Activated CD8-positive, alpha-beta memory T cell treated with anti-CD3 and anti-CD28 coated beads, Interleukin-2, amount 50 U/mL, for 24 hours (primary cell): ENCODE results near the gene SIAH2.

ENCODE experiments used
- DNase-seq: peaks from one replicate; pipeline ENCODE4 v3.0.0-alpha.2; 2020; ENCODE audit errors: extremely low read depth

Gene SIAH2

GRCh38 chr3:150775001-150775599, 12.1 kb upstream of the SIAH2 start:
- no peak for DNase-seq

DNA sequence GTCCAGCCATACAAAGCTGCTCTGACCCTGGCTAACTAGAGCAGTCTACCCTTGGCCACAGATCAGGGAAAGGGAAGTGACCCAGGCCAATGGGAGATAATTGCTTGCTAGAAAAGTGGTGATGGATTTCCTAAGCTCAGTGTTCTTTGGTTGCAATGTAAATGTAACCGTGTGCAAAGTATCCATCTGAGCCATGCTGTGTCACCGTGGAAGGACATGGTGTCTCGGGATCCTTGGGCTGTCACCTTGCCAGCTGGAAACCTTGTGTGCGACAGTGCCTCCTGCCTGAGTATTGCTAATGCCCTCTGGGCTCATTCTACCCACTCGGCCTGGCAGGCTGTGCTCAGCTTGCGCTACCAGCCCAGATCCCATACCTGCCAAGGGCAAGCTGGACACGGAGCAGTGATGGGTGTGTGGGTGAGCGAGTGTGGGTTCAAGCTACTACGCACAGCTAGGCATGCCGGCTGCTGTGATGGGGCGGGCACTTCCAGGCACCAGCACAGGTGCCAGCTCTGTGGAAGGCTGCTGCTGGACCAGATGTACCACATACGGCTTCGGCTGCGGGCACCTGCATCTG, 10.7 kb upstream of the SIAH2 start:
- no peak for DNase-seq

- no peak for DNase-seq
These were observed 8.6 kb upstream of the SIAH2 start for GRCh38 chr3:150771600-150771999.

- no peak for DNase-seq
These were observed 7.7 kb upstream of the SIAH2 start for GRCh38 chr3:150770681-150771080.

- DNase-seq, result no peak
These were observed 3.8 kb upstream of the SIAH2 start for GRCh38 chr3:150766742-150767141.

DNA sequence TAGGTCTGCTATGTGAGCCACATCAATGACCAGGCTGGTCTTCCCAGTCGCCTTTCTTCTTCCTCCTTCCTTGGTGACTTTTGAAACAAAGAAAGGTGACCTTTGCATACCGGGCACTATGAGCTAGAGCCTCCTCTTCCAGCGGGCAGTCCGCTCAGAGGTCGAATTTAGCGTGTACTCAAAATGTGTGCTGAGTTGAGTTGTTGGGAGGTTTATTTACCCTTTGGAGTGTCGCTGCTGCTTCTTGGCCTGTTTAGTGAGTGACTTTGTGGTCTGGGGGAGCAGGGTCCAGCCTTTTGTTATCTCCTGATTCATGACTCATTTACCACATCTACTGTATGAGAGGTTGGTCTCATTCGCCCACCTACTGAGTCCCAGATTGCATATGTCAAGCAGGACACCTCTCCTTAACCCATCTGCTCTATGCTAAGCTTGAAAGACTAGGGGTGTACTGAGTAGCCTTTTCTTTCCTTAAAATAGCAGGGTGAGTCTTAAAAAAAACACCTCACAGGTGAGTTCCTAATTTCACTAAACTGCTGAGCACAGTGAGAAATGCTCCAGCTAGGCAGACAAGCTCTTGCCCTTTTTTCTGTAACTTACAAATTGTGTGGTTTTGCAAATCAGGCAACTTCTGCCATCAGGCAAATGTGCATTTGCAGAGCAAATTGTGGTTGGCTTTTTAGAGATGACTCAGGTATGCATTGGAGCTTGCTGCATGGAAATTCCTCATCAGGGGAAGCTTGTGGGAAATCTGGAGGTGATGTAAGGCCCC, 3.2 kb upstream of the SIAH2 start:
- no peak for DNase-seq

- no peak for DNase-seq
These were observed 2.0 kb upstream of the SIAH2 start for GRCh38 chr3:150764967-150765366.

DNA sequence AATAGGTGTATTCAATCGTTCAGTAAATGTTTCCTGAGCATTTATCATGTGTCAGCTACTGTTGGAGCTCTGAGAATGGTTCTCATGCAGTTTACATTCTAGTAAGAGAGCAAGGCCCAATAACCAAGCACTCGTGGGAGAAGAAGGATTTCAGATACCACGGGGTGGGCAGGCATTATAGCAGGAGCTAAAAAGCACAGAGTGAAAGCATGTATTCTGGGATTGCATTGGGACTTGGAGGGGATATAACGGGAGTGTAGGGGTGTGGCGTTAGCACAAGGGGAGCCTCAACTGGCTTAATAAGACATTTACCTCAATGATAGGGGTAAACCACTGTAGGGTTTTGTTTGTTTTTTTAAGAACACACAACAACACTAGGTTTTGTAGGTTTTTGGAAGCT, 1.6 kb upstream of the SIAH2 start:
- DNase-seq, result no peak

DNA sequence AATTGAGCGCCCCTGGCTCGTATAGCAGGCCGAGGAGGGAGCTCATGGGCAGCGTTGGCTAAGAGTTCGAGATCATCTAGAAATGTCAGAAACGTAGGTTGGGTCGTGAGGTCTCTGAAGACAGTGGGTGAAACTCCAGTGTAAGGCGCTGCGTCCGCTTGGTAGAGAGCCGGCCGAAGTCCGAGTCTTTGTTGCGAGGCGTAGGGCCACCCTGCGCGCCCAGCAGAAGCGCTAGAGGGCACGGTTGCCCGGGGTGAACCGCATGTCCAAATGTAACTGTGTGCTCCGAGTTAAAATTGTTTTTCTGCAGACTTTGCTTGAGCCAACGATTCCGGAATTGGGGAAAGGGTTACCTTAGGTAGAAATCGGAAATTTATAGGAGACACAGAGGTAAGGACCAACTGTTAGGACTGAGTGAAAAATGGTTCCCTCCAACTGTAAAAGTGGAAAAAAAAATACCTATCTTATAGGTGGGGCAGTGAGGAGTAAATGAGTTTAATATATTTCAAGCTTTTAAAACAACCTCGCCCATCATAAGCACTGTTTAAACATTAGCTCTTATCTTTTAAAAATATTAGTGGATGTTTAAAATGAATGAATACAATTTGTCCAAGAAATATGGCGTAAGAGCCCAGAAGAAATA, 993 bp upstream of the SIAH2 start:
- DNase-seq, result no peak

DNA sequence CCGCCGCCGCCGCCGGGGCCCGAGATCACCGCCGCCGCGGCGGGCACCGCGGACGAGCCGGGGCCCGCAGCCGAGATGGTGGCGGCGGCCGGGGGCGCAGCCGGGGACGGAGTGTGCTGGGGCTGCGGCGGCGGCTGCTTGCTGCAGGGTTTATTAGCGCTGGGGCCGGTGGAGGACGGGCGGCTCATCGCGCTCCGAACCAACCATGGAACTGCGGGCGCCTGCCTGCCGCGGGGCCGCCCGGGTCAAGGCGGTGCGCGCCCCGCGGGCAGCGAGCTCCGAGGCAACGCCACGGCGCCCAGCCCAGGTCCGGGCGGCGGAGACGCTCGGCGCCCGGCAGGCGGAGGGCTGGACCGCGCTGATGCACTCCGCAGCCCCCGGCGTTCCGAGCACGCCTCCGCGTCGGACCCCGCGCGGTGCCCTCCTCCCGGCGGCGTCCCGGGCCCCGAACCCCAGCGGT, 277 bp downstream of the SIAH2 start:
- DNase-seq, result no peak

GRCh38 chr3:150761831-150762661, 923 bp downstream of the SIAH2 start:
- no peak for DNase-seq

- DNase-seq, result no peak
These were observed 2.4 kb downstream of the SIAH2 start for GRCh38 chr3:150760431-150761200.

GRCh38 chr3:150759947-150760346, 3.0 kb downstream of the SIAH2 start:
- DNase-seq, result no peak

DNA sequence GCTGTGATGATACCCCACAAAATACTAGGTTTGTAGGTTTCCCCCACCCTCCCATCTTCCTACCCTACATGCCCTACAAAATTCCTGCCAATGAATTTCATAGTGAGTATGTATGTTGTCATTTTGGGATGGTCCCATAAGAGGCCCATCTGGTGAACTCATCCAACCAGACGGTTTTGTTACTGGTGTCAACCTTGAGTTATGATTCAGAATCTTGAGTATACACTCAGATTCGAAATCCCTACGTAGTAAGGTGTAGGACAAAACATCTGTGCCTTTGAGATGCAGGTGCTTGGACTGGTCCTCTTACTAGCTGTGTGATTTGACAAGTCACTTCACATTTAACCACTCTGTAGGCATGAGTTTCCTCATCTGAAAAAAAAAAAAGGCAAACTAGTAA, 3.6 kb downstream of the SIAH2 start:
- DNase-seq, result no peak

GRCh38 chr3:150757768-150758167, 5.2 kb downstream of the SIAH2 start:
- no peak for DNase-seq

DNA sequence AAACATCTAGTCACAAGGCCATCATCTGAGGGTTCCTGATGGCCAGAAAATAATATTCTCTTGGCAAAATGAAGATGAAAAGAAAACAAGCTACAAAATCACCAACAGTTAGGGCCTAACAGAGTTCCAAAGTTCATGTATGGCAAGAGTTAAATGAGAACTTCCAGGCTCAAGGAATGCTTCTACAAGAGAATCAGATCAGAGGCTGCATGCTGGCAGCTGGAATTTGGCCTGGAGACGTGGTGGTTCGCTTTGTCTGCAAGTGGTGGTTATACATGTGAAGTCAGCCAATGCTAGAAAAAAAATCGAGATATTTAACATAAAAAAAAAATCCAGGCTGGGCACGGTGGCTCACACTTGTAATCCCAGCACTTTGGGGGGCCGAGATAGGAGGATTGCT, 5.6 kb downstream of the SIAH2 start:
- DNase-seq, result no peak

DNA sequence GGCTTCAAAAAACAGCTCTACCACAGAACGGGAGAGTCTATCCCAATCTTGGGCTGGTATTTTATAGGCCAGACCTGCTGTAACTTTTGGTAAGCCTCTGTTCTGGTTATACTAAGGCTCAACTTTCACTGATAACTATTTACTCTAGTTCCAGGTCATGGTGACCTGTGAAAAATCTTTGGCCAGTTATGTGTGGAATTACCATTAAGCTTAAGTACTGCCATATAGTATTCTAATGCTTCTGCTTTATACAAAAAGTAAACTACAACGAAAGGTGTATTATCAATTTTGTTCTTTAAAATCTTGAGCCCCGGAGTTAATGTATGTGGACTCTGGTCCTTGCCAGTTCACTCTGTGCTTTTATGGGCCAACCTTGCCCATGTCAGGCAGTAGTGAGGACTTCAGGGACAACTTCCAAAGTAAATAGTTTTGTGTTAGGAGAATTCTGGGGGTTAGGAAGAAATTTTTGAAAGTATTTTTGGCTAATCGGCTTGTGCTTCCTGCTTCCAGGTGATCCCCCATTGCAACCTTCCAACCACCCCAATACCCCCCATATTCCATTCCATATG, 6.4 kb downstream of the SIAH2 start:
- DNase-seq, result no peak

GRCh38 chr3:150755902-150756301, 7.1 kb downstream of the SIAH2 start:
- no peak for DNase-seq

- no peak for DNase-seq
These were observed 8.1 kb downstream of the SIAH2 start for GRCh38 chr3:150754896-150755295.

DNA sequence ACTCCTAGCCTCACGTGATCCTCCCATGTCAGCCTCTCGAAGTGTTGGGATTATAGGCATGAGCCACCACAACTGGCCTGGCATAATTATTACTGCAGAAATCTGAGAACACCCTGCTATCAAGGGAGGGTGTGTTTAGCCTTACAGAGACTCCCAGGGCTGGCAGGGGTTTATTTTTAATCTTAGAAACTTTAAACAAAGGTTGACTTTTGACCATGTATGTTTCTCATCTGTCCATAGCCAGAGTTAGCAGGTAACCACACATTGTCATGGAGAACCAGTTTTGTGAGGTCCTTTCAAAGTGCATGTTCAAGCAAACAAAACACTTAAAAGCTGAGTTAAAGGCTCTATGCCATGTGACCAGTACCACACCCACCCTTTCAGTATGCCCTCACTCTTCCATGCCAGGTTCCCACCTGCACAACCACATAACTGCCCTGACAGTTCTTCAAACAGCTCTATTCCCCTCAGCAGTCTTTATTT, 11.1 kb downstream of the SIAH2 start:
- no peak for DNase-seq

- no peak for DNase-seq
These were observed 13.7 kb downstream of the SIAH2 start for GRCh38 chr3:150749255-150749654.
